Measurements from ENCODE around the gene RPE.
A peak's percentile ranks its signal among the peaks of the same experiment; 100 is the strongest.

The RPE gene

GRCh38 chr2:209984291-209984690, 18.1 kb upstream of the RPE start:
- Mint-ChIP-seq H3K9me3 (no peaks in the 10 kb centered on the region), H3K36me3 (ENCODE audit: low read depth) (no peaks in the 10 kb centered on the region), H3K27ac (no peak overlapping the region), H3K4me3 (no peak overlapping the region), H3K27me3 (peaks cover 15% of the 10 kb centered on the region), H3K4me1 (ENCODE audit: low read depth) (no peaks in the 10 kb centered on the region)

- no peak overlapping the region for H3K27ac Mint-ChIP-seq
- H3K4me3 Mint-ChIP-seq = no peak overlapping the region
- no peaks in the 10 kb centered on the region for H3K4me1 Mint-ChIP-seq (ENCODE audit: low read depth)
- H3K27me3 Mint-ChIP-seq = peaks cover 28% of the 10 kb centered on the region
- no peaks in the 10 kb centered on the region for H3K9me3 Mint-ChIP-seq
- H3K36me3 Mint-ChIP-seq (ENCODE audit: low read depth) = no peaks in the 10 kb centered on the region
These were observed 16.6 kb upstream of the RPE start for GRCh38 chr2:209985874-209986273.

- Mint-ChIP-seq H3K27ac (no peak overlapping the region), H3K4me3 (no peak overlapping the region), H3K36me3 (ENCODE audit: low read depth) (no peaks in the 10 kb centered on the region), H3K27me3 (peaks cover 28% of the 10 kb centered on the region), H3K4me1 (ENCODE audit: low read depth) (no peaks in the 10 kb centered on the region), H3K9me3 (no peaks in the 10 kb centered on the region)
These were observed 16.0 kb upstream of the RPE start for GRCh38 chr2:209986415-209986814.

- Mint-ChIP-seq H3K36me3 (ENCODE audit: low read depth) (no peaks in the 10 kb centered on the region), H3K27me3 (peaks cover 25% of the 10 kb centered on the region), H3K4me3 (no peak overlapping the region), H3K4me1 (ENCODE audit: low read depth) (no peaks in the 10 kb centered on the region), H3K9me3 (no peaks in the 10 kb centered on the region), H3K27ac (no peak overlapping the region)
These were observed 14.4 kb upstream of the RPE start for GRCh38 chr2:209988010-209988409.

- Mint-ChIP-seq H3K4me1 (ENCODE audit: low read depth) (no peaks in the 10 kb centered on the region), H3K9me3 (no peaks in the 10 kb centered on the region), H3K27ac (no peak overlapping the region)
These were observed 11.6 kb upstream of the RPE start for GRCh38 chr2:209990838-209991237.

GRCh38 chr2:209993968-209994367, 8.5 kb upstream of the RPE start:
- H3K9me3 Mint-ChIP-seq = no peaks in the 10 kb centered on the region
- no peaks in the 10 kb centered on the region for H3K4me1 Mint-ChIP-seq (ENCODE audit: low read depth)
- H3K27ac Mint-ChIP-seq = no peak overlapping the region
- no peaks in the 10 kb centered on the region for H3K36me3 Mint-ChIP-seq (ENCODE audit: low read depth)
- H3K4me3 Mint-ChIP-seq = no peak overlapping the region
- peaks cover 14% of the 10 kb centered on the region for H3K27me3 Mint-ChIP-seq

More at GRCh38 chr2:209990838-209991237, 11.6 kb upstream of the RPE start:
- Mint-ChIP-seq H3K27me3 (peaks cover 16% of the 10 kb centered on the region), H3K4me3 (no peak overlapping the region), H3K36me3 (ENCODE audit: low read depth) (no peaks in the 10 kb centered on the region)

- peaks cover 21% of the 10 kb centered on the region for H3K4me1 Mint-ChIP-seq (ENCODE audit: low read depth)
- H3K9me3 Mint-ChIP-seq = peaks cover 4% of the 10 kb centered on the region
- no peak overlapping the region for H3K4me3 Mint-ChIP-seq
- H3K27ac Mint-ChIP-seq = no peak overlapping the region
- H3K36me3 Mint-ChIP-seq (ENCODE audit: low read depth) = peaks cover 6% of the 10 kb centered on the region
- H3K27me3 Mint-ChIP-seq = no peaks in the 10 kb centered on the region
These were observed 3.8 kb upstream of the RPE start for GRCh38 chr2:209998596-209998995.

- no peak overlapping the region for H3K27ac Mint-ChIP-seq
- peaks cover 42% of the 10 kb centered on the region for H3K4me1 Mint-ChIP-seq (ENCODE audit: low read depth)
- H3K36me3 Mint-ChIP-seq (ENCODE audit: low read depth) = peaks cover 24% of the 10 kb centered on the region
- no peak overlapping the region for H3K4me3 Mint-ChIP-seq
- peaks cover 4% of the 10 kb centered on the region for H3K9me3 Mint-ChIP-seq
- H3K27me3 Mint-ChIP-seq = no peaks in the 10 kb centered on the region
These were observed 1.7 kb upstream of the RPE start for GRCh38 chr2:210000464-210001324.

GRCh38 chr2:210003359-210003758, 921 bp downstream of the RPE start:
- no peaks in the 10 kb centered on the region for H3K27me3 Mint-ChIP-seq
- H3K4me1 Mint-ChIP-seq (ENCODE audit: low read depth) = peaks cover 68% of the 10 kb centered on the region
- H3K9me3 Mint-ChIP-seq = peaks cover 4% of the 10 kb centered on the region
- H3K4me3 Mint-ChIP-seq = peak overlapping the region; percentile 98
- peaks cover 50% of the 10 kb centered on the region for H3K36me3 Mint-ChIP-seq (ENCODE audit: low read depth)
- peak overlapping the region; percentile 96 for H3K27ac Mint-ChIP-seq

GRCh38 chr2:210004881-210005280, 2.4 kb downstream of the RPE start:
- Mint-ChIP-seq H3K36me3 (ENCODE audit: low read depth) (peaks cover 65% of the 10 kb centered on the region), H3K9me3 (peaks cover 4% of the 10 kb centered on the region), H3K4me1 (ENCODE audit: low read depth) (peaks cover 71% of the 10 kb centered on the region), H3K27ac (peak overlapping the region; percentile 59), H3K4me3 (peak overlapping the region; percentile 98), H3K27me3 (no peaks in the 10 kb centered on the region)

GRCh38 chr2:210007895-210008294, 5.5 kb downstream of the RPE start:
- peaks cover 73% of the 10 kb centered on the region for H3K4me1 Mint-ChIP-seq (ENCODE audit: low read depth)
- H3K9me3 Mint-ChIP-seq = no peaks in the 10 kb centered on the region
- H3K36me3 Mint-ChIP-seq (ENCODE audit: low read depth) = peaks cover 90% of the 10 kb centered on the region
- no peak overlapping the region for H3K27ac Mint-ChIP-seq
- no peak overlapping the region for H3K4me3 Mint-ChIP-seq
- no peaks in the 10 kb centered on the region for H3K27me3 Mint-ChIP-seq

GRCh38 chr2:210009126-210009525, 6.7 kb downstream of the RPE start:
- H3K27ac Mint-ChIP-seq = no peak overlapping the region
- H3K4me3 Mint-ChIP-seq = no peak overlapping the region
- no peaks in the 10 kb centered on the region for H3K27me3 Mint-ChIP-seq
- no peaks in the 10 kb centered on the region for H3K9me3 Mint-ChIP-seq
- H3K36me3 Mint-ChIP-seq (ENCODE audit: low read depth) = peaks cover 86% of the 10 kb centered on the region
- peaks cover 60% of the 10 kb centered on the region for H3K4me1 Mint-ChIP-seq (ENCODE audit: low read depth)

GRCh38 chr2:210009896-210010295, 7.5 kb downstream of the RPE start:
- Mint-ChIP-seq H3K9me3 (no peaks in the 10 kb centered on the region), H3K27ac (no peak overlapping the region), H3K36me3 (ENCODE audit: low read depth) (peaks cover 82% of the 10 kb centered on the region), H3K27me3 (no peaks in the 10 kb centered on the region), H3K4me3 (no peak overlapping the region), H3K4me1 (ENCODE audit: low read depth) (peaks cover 53% of the 10 kb centered on the region)

- H3K36me3 Mint-ChIP-seq (ENCODE audit: low read depth) = peaks cover 69% of the 10 kb centered on the region
- no peaks in the 10 kb centered on the region for H3K4me1 Mint-ChIP-seq (ENCODE audit: low read depth)
- H3K27ac Mint-ChIP-seq = no peak overlapping the region
- H3K4me3 Mint-ChIP-seq = no peak overlapping the region
- H3K9me3 Mint-ChIP-seq = no peaks in the 10 kb centered on the region
- H3K27me3 Mint-ChIP-seq = no peaks in the 10 kb centered on the region
These were observed 17.7 kb downstream of the RPE start for GRCh38 chr2:210020138-210020537.

GRCh38 chr2:210022824-210023223, 20.4 kb downstream of the RPE start:
- peaks cover 70% of the 10 kb centered on the region for H3K36me3 Mint-ChIP-seq (ENCODE audit: low read depth)
- H3K27ac Mint-ChIP-seq = no peak overlapping the region
- no peak overlapping the region for H3K4me3 Mint-ChIP-seq

GRCh38 chr2:210027608-210028007, 25.2 kb downstream of the RPE start:
- no peak overlapping the region for H3K27ac Mint-ChIP-seq
- no peak overlapping the region for H3K4me3 Mint-ChIP-seq
- H3K27me3 Mint-ChIP-seq = no peaks in the 10 kb centered on the region
- H3K36me3 Mint-ChIP-seq (ENCODE audit: low read depth) = peaks cover 56% of the 10 kb centered on the region
- no peaks in the 10 kb centered on the region for H3K4me1 Mint-ChIP-seq (ENCODE audit: low read depth)
- no peaks in the 10 kb centered on the region for H3K9me3 Mint-ChIP-seq

More at GRCh38 chr2:210022824-210023223, 20.4 kb downstream of the RPE start:
- Mint-ChIP-seq H3K27me3 (no peaks in the 10 kb centered on the region), H3K4me1 (ENCODE audit: low read depth) (no peaks in the 10 kb centered on the region), H3K9me3 (no peaks in the 10 kb centered on the region)
